SK-N-MC (cell line): ENCODE data around the gene BOC.

Source experiments
- DNase-seq: peaks from one replicate; pipeline ENCODE4 v3.0.0-alpha.2; 2011; ENCODE audit warnings: low read depth, low spot score
- H3K27ac ChIP-seq: fragments of 200-600 bp; sonication (generic); 2 replicates; pipeline ENCODE4 v1.5.1; 2016; ENCODE audit warnings: mixed run types
- H3K36me3 ChIP-seq: fragments of 200-600 bp; sonication (generic); 2 replicates; pipeline ENCODE4 v1.6.1; 2017; ENCODE audit warnings: antibody characterized with exemption, low read length, mixed read lengths; ENCODE audit not compliant: insufficient read depth
- H3K4me3 ChIP-seq: fragments of 200-600 bp; sonication (generic); 2 replicates; pipeline ENCODE4 v1.5.1; 2016
- H3K9ac ChIP-seq: fragments of 200-600 bp; sonication (generic); 2 replicates; pipeline ENCODE4 v1.8.0; 2017; ENCODE audit warnings: mixed run types, mixed read lengths; ENCODE audit not compliant: insufficient read length
- H3K9me3 ChIP-seq: fragments of 200-600 bp; sonication (generic); 2 replicates; pipeline ENCODE4 v1.6.1; 2017; ENCODE audit warnings: low read depth, mild to moderate bottlenecking, antibody characterized with exemption, low read length, moderate library complexity, mixed read lengths
- EZH2 ChIP-seq: fragments of 200-600 bp; sonication (generic); IDR thresholded peaks from one replicate; pipeline ENCODE4 v1.6.1; 2017; ENCODE audit warnings: antibody characterized with exemption
- FOXP2 ChIP-seq: optimal IDR thresholded peaks from 2 replicates; pipeline ENCODE3; 2011; ENCODE audit warnings: mild to moderate bottlenecking, moderate library complexity; ENCODE audit not compliant: insufficient read depth; ENCODE audit errors: extremely low read length, control extremely low read depth
- POLR2AphosphoS5 ChIP-seq: IDR thresholded peaks from 2 replicates; pipeline ENCODE4 v1.6.1; 2012; ENCODE audit warnings: mild to moderate bottlenecking, low read depth, low read length, borderline replicate concordance

The BOC gene

GRCh38 chr3:113200946-113201345 is 10.4 kb upstream of the BOC start:
- no peak overlapping the region for H3K27ac ChIP-seq
- no peaks in the 10 kb centered on the region for H3K36me3 ChIP-seq
- DNase-seq, result no peak
- 0 out of 2 replicates have a peak, but pooled peaks cover 6% of the 10 kb centered on the region for H3K9me3 ChIP-seq
- H3K9ac ChIP-seq, result no peak overlapping the region
- no peak for TF ChIP-seq EZH2
- no peak for TF ChIP-seq POLR2AphosphoS5
- no peak for TF ChIP-seq FOXP2
- H3K4me3 ChIP-seq, result no peak overlapping the region

GRCh38 chr3:113204371-113204770 is 7.0 kb upstream of the BOC start:
- Histone ChIP-seq H3K36me3 (no peaks in the 10 kb centered on the region), H3K4me3 (no peak overlapping the region), H3K27ac (no peak overlapping the region), H3K9me3 (no peaks in the 10 kb centered on the region), H3K9ac (no peak overlapping the region)
- no peak for DNase-seq
- no peak for TF ChIP-seq FOXP2
- TF ChIP-seq POLR2AphosphoS5, result no peak
- TF ChIP-seq EZH2, result no peak

DNA sequence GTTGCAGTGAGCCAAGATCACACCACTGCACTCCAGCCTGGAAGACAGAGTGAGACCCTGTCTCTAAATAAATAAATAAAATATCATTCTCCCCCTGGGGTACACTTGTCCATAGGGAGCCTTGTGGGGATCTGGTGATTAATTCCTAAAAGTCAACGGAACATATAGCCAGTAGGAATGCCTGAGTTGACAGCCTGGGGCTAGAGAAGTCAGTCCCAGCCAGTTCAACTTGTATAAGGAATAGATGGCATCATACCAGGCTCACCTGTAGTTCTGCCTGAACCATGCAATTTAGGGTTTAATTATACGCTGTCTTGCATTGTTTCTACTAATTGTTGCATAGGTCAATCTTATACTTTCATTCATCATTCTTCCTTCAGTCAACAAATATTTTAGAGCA is 5.9 kb upstream of the BOC start:
- no peaks in the 10 kb centered on the region for H3K9me3 ChIP-seq
- DNase-seq, result no peak
- H3K36me3 ChIP-seq, result no peaks in the 10 kb centered on the region
- TF ChIP-seq POLR2AphosphoS5, result no peak
- no peak for TF ChIP-seq FOXP2
- no peak for TF ChIP-seq EZH2
- H3K9ac ChIP-seq, result no peak overlapping the region
- H3K4me3 ChIP-seq, result no peak overlapping the region
- H3K27ac ChIP-seq, result no peak overlapping the region

DNA sequence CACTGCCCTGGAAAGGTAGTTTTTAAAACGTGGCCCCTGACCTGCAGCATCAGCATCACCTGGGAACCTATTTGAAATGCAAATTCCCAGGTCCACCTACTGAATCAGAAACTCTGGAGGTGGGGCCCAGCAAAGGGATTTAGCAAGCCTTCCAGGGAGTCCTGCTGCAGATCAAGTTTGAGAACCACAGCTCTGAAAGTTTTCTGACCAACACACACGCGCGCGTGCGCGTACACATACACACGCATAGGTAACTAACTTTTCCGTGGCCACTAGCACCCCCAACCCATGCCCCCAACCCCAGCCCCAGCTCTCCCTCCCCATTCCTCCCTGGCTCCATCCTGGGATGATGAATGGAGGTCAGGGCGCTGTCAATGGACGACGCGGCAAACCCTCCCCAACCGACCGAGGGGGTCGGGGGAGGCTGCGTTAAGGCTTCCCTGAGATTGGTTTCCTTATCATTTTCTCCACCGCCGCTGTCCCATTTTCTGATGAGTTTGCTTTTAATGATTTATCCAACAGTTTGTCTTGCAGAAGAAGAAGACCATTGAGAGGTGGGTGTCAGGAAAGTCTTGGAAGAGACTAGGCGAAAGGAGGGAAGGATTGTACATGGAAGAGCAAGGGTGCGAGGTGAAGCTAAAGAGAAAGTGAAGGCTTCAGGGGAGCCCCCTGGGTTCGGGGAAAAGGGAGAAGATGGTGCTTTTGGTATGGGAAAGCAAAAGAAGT is 590 bp upstream of the BOC start:
- no peaks in the 10 kb centered on the region for H3K9me3 ChIP-seq
- no peaks in the 10 kb centered on the region for H3K36me3 ChIP-seq
- peak overlapping the region; percentile 95 for H3K4me3 ChIP-seq
- TF ChIP-seq POLR2AphosphoS5 (no peak), EZH2 (no peak), FOXP2 (no peak)
- peak overlapping the region; percentile 85 for H3K9ac ChIP-seq
- DNase-seq, result no peak
- H3K27ac ChIP-seq, result no peak overlapping the region

- Histone ChIP-seq H3K4me3 (peak overlapping the region; percentile 95), H3K27ac (no peak overlapping the region), H3K9me3 (no peaks in the 10 kb centered on the region), H3K36me3 (no peaks in the 10 kb centered on the region), H3K9ac (peak overlapping the region; percentile 35)
- no peak for TF ChIP-seq EZH2
- TF ChIP-seq POLR2AphosphoS5, result no peak
- no peak for TF ChIP-seq FOXP2
- no peak for DNase-seq
These were observed 940 bp downstream of the BOC start for GRCh38 chr3:113212150-113212843.

DNA sequence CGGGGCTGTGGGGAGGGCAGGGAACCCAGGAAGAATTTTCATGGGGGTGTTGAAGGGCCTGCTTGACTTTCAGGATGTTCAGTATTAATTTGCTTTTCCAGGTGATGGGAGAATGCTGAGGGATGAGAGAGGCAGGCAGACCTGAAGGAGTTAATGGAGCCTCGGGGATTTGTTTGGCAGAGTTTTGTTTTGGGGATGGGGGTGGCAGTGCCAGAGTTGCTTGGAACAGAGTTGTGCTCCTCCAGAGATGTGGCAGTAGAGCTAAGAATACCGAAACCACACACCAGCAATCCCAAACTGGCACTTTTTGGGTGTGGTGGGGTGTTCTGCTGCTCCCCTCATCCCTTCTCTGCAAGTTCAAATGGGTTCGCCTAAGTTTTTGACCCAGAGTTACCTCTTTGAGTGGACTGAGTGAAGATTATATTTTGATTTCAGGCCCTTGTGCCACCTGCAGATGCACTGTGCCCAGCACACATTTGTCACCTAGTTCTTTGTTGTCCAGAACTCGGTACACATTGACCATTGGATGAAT is 1.6 kb downstream of the BOC start:
- TF ChIP-seq POLR2AphosphoS5, result no peak
- TF ChIP-seq EZH2, result no peak
- TF ChIP-seq FOXP2, result no peak
- no peak overlapping the region for H3K9ac ChIP-seq

DNA sequence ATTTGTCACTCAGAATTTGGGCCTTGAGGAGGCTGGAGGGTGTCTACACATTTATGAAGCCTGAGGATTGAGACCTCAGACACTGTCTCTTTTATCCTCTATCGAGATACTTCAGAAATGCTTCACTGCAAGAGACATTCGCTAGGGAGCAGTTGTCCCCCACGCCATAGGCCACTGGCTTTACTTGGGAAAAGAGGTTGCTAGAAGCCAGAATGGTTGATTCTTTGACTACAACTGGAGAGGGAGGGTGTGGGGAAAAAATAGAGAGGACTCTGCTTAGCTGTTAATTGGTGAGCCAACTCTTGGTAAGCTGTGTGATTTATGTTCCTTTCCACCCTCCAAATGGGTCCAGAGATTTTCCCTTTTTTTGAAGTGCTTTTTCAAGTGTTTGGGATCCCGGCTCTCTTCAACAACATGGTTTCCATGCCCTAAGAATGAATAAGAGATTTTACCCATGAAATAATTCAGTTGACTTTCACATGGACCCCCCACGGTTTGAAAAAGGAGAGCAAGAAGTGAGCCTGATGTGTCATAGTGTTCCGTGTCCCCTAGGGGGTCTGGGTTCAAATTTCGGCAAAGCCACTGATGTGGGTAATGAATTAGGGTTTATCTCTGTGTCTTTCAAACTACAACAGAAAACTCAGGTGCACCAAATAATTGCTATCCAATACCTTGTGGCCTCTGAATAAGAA is 2.7 kb downstream of the BOC start:
- Histone ChIP-seq H3K9me3 (no peaks in the 10 kb centered on the region), H3K27ac (no peak overlapping the region), H3K4me3 (no peak overlapping the region), H3K36me3 (no peaks in the 10 kb centered on the region), H3K9ac (no peak overlapping the region)
- no peak for DNase-seq
- TF ChIP-seq EZH2, result no peak
- no peak for TF ChIP-seq POLR2AphosphoS5
- no peak for TF ChIP-seq FOXP2

More for the DNA sequence above, 1.6 kb downstream of the BOC start:
- H3K4me3 ChIP-seq, result peak overlapping the region; percentile 95
- H3K9me3 ChIP-seq, result no peaks in the 10 kb centered on the region
- no peak overlapping the region for H3K27ac ChIP-seq
- no peaks in the 10 kb centered on the region for H3K36me3 ChIP-seq
- DNase-seq, result no peak

DNA sequence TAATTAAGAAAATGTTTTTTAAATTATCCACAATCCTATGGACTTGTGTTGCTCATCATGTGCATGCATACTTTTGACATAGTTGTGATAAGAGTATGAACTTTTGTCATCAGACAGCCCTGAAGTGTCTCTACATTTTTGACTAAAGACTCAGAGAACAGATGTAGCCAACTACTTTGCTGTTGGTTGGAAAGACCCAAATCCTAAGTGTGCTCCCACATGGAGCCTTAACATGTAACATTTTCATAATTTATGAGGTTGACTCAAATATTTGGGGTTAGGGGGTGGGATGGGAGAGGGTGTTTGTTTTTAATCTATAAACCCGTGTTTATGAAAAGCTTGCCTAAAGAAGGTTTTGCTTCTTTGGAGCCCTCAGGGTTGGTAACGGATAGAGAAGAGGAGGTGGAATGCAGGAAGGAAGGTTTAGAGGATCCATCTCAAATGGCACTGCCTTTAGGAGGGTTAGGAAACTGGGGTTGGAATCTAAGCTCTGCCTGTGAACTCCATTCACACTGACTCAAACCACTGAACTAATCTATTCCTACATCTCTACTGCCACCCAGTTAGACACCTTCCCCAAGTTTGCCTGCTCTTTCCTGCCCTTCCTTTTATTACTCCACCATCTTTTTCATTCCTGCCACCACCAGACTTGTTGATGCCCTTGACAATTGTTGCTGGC is 3.7 kb downstream of the BOC start:
- Histone ChIP-seq H3K9me3 (no peaks in the 10 kb centered on the region), H3K9ac (no peak overlapping the region)
- no peak for DNase-seq

More for the DNA sequence above, 3.7 kb downstream of the BOC start:
- H3K36me3 ChIP-seq, result no peaks in the 10 kb centered on the region
- H3K27ac ChIP-seq, result no peak overlapping the region
- TF ChIP-seq FOXP2 (no peak), POLR2AphosphoS5 (no peak), EZH2 (no peak)
- H3K4me3 ChIP-seq, result no peak overlapping the region
